Smooth muscle cell (in vitro differentiated cells): ENCODE measurements around the gene FDX2. TPM values are rescaled to one million over a fixed set of nuclear protein-coding genes. Genes with fewer than 3 reads are reported as not detected.
A peak's percentile ranks its signal among the peaks of the same experiment; 100 is the strongest.

ENCODE experiments used
- DNase-seq: peaks from one replicate; lab custom pipeline; 2025; ENCODE audit not compliant: unreplicated experiment; lab: John Stamatoyannopoulos, UW
- H2AFZ ChIP-seq: fragments of 200-600 bp; sonication (generic); 2 replicates; pipeline ENCODE4 v1.6.0; 2016; ENCODE audit warnings: antibody characterized with exemption, low read depth, mild to moderate bottlenecking
- H3F3A ChIP-seq: fragments of 200-600 bp; sonication (generic); 2 replicates; pipeline ENCODE4 v1.6.0; 2017; ENCODE audit warnings: antibody characterized with exemption, low read depth
- H3K27ac ChIP-seq: fragments of 200-600 bp; sonication (generic); 2 replicates; pipeline ENCODE4 v1.5.1; 2016; ENCODE audit warnings: low read depth, mild to moderate bottlenecking
- H3K27me3 ChIP-seq: fragments of 200-600 bp; sonication (generic); 2 replicates; pipeline ENCODE4 v1.6.1; 2016; ENCODE audit warnings: low read depth, mild to moderate bottlenecking
- H3K36me3 ChIP-seq: fragments of 200-600 bp; sonication (generic); 2 replicates; pipeline ENCODE4 v1.5.1; 2016; ENCODE audit warnings: low read depth
- H3K4me1 ChIP-seq: fragments of 200-600 bp; sonication (generic); 2 replicates; pipeline ENCODE4 v1.5.1; 2016; ENCODE audit warnings: low read depth
- H3K4me2 ChIP-seq: fragments of 200-600 bp; sonication (generic); 2 replicates; pipeline ENCODE4 v1.6.0; 2016; ENCODE audit warnings: mild to moderate bottlenecking
- H3K4me3 ChIP-seq: fragments of 200-600 bp; sonication (generic); 2 replicates; pipeline ENCODE4 v1.5.1; 2016; ENCODE audit warnings: mild to moderate bottlenecking
- H3K79me2 ChIP-seq: fragments of 200-600 bp; sonication (generic); 2 replicates; pipeline ENCODE4 v1.6.0; 2016; ENCODE audit warnings: low read depth, mild to moderate bottlenecking
- H3K9ac ChIP-seq: fragments of 200-600 bp; sonication (generic); 2 replicates; pipeline ENCODE4 v1.6.0; 2016; ENCODE audit warnings: low read depth
- H3K9me3 ChIP-seq: fragments of 200-600 bp; sonication (generic); replicated peaks from 2 replicates; pipeline ENCODE4 v1.5.1; 2016; ENCODE audit warnings: low read depth
- H4K20me1 ChIP-seq: fragments of 200-600 bp; sonication (generic); 2 replicates; pipeline ENCODE4 v1.6.0; 2016; ENCODE audit warnings: low read depth
- CTCF ChIP-seq: fragments of 200-600 bp; sonication (generic); IDR thresholded peaks from 2 replicates; pipeline ENCODE4 v1.5.1; 2017; ENCODE audit warnings: borderline replicate concordance, mild to moderate bottlenecking, antibody characterized with exemption; ENCODE audit not compliant: insufficient read depth, poor library complexity, severe bottlenecking
- WGBS: methylation state at CpG from one replicate; pipeline ENCODE4 v1.1.7; 2016; ENCODE audit warnings: low lambda C conversion rate; 5-methylcytosine and 5-hydroxymethylcytosine counted together
- polyA plus RNA-seq: library from polyadenylated mRNA; unstranded; fragments of >200 nt; fragmentation: Nextera tagmentation; extraction: Ambion mirVana; gene quantifications from 2 replicates; pipeline ENCODE4 v1.2.1, GENCODE V29; 2016
- total RNA-seq: library from RNA; depleted of rRNA; stranded (reverse); fragments of >200 nt; gene quantifications from 2 replicates; pipeline ENCODE4 v1.2.3, GENCODE V29; 2014

Gene FDX2
- total and polyA plus RNA-seq, 2 experiments from 2014 or later = 15.3 to 39.1 TPM

GRCh38 chr19:10332965-10333757, 17.3 kb upstream of the FDX2 start, which contains the start of gene RAVER1:
Gene RAVER1 (minus strand): TSS chr19:10333529. CDS start chr19:10333507, 22 bp downstream.
- Histone ChIP-seq H3K4me3 (peak within 1 kb of the TSS; percentile 92), H3K36me3 (no peaks in the 10 kb centered on the region), H4K20me1 (peaks cover 44% of the 10 kb centered on the region), H3K79me2 (peaks cover 26% of the 10 kb centered on the region), H3K9me3 (no peaks in the 10 kb centered on the region), H2AFZ (peak within 1 kb of the TSS; percentile 51), H3F3A (no peaks in the 10 kb centered on the region), H3K27me3 (no peaks in the 10 kb centered on the region), H3K9ac (peak within 1 kb of the TSS; percentile 94), H3K4me2 (peak within 1 kb of the TSS; percentile 91), H3K4me1 (peaks cover 8% of the 10 kb centered on the region), H3K27ac (peak within 1 kb of the TSS; percentile 89)
- under 1% methylated on average over 75 of the region's 82 CpGs for WGBS
- peak; percentile 94 for DNase-seq
- no peak for TF ChIP-seq CTCF

DNA sequence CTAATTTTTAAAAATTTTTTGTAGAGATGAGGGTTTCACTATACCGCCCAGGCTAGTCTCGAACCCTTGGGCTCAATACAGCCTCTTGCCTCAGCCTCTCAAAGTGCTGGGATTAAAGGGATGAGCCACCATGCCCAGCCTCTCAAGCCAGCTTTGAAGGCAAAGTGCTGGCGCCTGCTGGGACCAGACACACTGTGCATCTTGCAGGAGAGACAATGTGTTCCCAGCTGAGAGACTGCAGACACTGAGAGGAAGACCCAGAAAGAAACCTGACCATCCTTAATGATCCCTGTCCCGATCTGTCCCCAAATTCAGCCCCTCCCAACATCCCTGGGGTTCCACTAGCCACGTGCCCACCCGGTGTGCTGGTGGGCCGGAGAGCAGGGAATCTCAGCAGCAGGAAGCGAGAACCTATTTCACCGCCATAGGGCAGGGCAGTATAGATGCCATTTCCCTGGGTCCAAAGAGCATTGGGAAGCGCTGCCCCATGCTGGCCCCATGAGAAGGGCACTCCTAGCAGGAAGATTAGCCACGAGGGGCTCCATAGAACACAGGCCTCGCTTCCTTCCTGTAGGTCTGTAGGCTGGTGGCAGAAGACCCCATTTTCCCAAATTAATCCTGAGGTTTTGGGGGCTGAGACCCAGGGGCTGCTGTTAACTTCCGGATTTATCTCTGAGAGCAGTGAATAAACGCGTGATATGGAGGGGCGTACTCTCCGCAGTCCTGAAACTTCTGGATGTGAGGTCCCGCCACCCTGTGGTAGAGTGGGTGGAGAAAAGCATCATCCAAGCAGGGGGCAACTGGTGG, 16.5 kb upstream of the FDX2 start:
- Histone ChIP-seq H3K4me1 (peaks cover 8% of the 10 kb centered on the region), H3K27me3 (no peaks in the 10 kb centered on the region), H2AFZ (no peak overlapping the region), H4K20me1 (peaks cover 52% of the 10 kb centered on the region), H3K27ac (peak overlapping the region; percentile 89), H3K9ac (peak overlapping the region; percentile 94), H3F3A (no peaks in the 10 kb centered on the region), H3K36me3 (no peaks in the 10 kb centered on the region), H3K4me2 (peak overlapping the region; percentile 89), H3K79me2 (peaks cover 26% of the 10 kb centered on the region), H3K4me3 (peak overlapping the region; percentile 92), H3K9me3 (no peaks in the 10 kb centered on the region)
- TF ChIP-seq CTCF = no peak
- DNase-seq = no peak
- WGBS = 46% methylated on average over 18 of the region's 18 CpGs

- Histone ChIP-seq H3K79me2 (peaks cover 26% of the 10 kb centered on the region), H3K27ac (no peak overlapping the region), H3K4me3 (no peak overlapping the region), H3K9me3 (no peaks in the 10 kb centered on the region), H3K36me3 (no peaks in the 10 kb centered on the region), H3K27me3 (no peaks in the 10 kb centered on the region), H3K4me2 (no peak overlapping the region), H2AFZ (no peak overlapping the region), H3K9ac (no peak overlapping the region), H3F3A (no peaks in the 10 kb centered on the region), H4K20me1 (peaks cover 65% of the 10 kb centered on the region), H3K4me1 (peaks cover 8% of the 10 kb centered on the region)
- TF ChIP-seq CTCF = no peak
- no peak for DNase-seq
- 98% methylated on average over 13 of the region's 13 CpGs for WGBS
Measured at GRCh38 chr19:10329555-10329954, 13.7 kb upstream of the FDX2 start.
